ACC112 (cell line): ENCODE measurements around the gene PBXIP1.

ENCODE experiments used
- H2AFZ ChIP-seq: fragments of 200-600 bp; sonication (generic); one replicate; pipeline ENCODE4 v1.6.0; 2017; ENCODE audit warnings: antibody characterized with exemption, low read length; ENCODE audit not compliant: unreplicated experiment
- H3K27ac ChIP-seq: fragments of 200-600 bp; sonication (generic); 2 replicates; pipeline ENCODE4 v1.5.1; 2014; ENCODE audit warnings: low read depth, mild to moderate bottlenecking, antibody characterized with exemption, low read length, moderate library complexity
- H3K27me3 ChIP-seq: fragments of 200-600 bp; sonication (generic); 2 replicates; pipeline ENCODE4 v1.6.1; 2014; ENCODE audit warnings: mild to moderate bottlenecking, antibody characterized with exemption, low read length, moderate library complexity, mixed read lengths; ENCODE audit not compliant: insufficient read depth
- H3K36me3 ChIP-seq: fragments of 200-600 bp; sonication (generic); 2 replicates; pipeline ENCODE4 v1.6.1; 2016; ENCODE audit warnings: mild to moderate bottlenecking, antibody characterized with exemption, low read length, moderate library complexity, mixed read lengths; ENCODE audit not compliant: insufficient read depth
- H3K4me1 ChIP-seq: fragments of 200-600 bp; sonication (generic); one replicate; pipeline ENCODE4 v1.6.1; 2016; ENCODE audit warnings: low read length, mixed read lengths; ENCODE audit not compliant: insufficient read depth, unreplicated experiment, control insufficient read depth
- H3K4me3 ChIP-seq: fragments of 200-600 bp; sonication (generic); 2 replicates; pipeline ENCODE4 v1.5.1; 2014; ENCODE audit warnings: mild to moderate bottlenecking, low read depth, low read length
- H3K79me2 ChIP-seq: fragments of 200-600 bp; sonication (generic); one replicate; pipeline ENCODE4 v1.6.0; 2016; ENCODE audit warnings: low read length; ENCODE audit not compliant: control insufficient read depth, unreplicated experiment, insufficient read depth

The PBXIP1 gene

DNA sequence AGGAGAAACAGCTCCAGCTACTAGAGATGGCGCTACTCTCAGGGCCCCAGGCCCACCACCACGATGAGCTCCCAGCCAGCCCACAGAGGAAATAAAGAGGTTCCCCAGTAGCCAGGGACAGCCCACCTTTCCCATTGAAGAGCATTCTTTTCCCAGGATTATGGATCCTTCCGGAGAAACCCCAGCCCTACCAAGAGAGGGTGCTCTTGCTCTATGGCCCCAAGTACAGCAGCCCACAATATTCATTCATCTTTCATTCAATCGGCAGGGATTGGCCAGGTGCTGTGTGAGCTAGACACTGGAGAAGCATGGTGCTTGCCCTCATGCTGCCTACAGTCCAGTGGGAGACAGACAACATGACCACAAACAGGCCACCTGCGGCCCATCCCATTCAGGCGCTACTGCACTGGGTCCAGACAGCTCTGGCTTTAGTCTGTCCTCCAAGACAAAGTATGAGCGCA is 49.2 kb downstream of the PBXIP1 start:
- Histone ChIP-seq H3K36me3 (no peaks in the 10 kb centered on the region), H3K4me3 (no peak overlapping the region), H2AFZ (no peak overlapping the region), H3K27me3 (no peaks in the 10 kb centered on the region), H3K4me1 (no peaks in the 10 kb centered on the region), H3K27ac (no peak overlapping the region), H3K79me2 (no peaks in the 10 kb centered on the region)

DNA sequence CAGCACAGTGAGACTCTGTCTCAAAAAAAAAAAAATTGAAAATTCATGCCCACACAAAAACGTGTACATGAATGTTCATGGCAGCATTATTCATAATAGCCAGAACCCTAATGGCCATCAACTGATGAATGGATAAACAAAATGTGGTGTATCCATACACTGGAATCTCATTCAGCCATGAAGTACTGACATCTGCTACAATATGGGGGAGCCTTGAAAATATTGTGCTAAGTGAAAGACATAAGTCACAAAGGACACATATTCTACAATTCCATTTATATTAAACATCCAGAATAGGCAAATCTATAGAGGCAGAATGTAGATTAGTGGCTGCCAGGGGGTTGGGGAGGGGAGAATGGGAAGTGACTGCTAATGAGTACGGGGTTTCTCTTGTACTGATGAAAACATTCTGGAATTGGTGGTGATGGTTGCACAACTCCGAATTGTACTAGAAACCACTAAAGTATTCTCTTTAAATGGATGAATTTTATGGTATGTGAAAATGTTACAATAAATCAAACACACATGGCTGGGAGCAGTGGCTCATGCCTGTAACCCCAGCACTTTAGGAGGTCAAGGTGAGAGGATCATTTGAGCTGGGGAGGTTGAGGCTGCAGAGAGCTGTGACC is 52.8 kb downstream of the PBXIP1 start:
- Histone ChIP-seq H3K4me3 (no peak overlapping the region), H3K27ac (no peak overlapping the region), H2AFZ (no peak overlapping the region), H3K79me2 (no peaks in the 10 kb centered on the region), H3K27me3 (no peaks in the 10 kb centered on the region), H3K4me1 (no peaks in the 10 kb centered on the region), H3K36me3 (no peaks in the 10 kb centered on the region)

DNA sequence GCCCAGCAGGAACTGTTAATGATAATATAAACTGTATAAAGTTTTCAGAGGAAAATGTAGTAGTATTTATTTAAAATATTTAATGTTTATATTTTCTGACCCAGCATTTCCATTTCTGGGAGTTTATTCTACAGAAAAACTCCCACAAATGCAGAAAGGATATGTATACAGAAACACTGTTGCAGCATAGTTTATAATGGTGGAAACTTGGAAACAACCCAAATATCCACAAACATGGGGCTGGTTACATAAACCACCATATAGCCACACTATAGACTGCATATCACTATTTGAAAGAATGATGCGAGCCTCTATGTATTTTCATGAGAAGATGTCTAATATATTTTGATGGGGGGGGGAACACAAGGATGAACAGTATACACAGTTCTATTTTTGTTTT is 54.3 kb downstream of the PBXIP1 start:
- Histone ChIP-seq H3K27me3 (no peaks in the 10 kb centered on the region), H3K36me3 (no peaks in the 10 kb centered on the region), H3K79me2 (no peaks in the 10 kb centered on the region), H3K4me1 (no peaks in the 10 kb centered on the region), H3K4me3 (no peak overlapping the region), H3K27ac (no peak overlapping the region), H2AFZ (no peak overlapping the region)

DNA sequence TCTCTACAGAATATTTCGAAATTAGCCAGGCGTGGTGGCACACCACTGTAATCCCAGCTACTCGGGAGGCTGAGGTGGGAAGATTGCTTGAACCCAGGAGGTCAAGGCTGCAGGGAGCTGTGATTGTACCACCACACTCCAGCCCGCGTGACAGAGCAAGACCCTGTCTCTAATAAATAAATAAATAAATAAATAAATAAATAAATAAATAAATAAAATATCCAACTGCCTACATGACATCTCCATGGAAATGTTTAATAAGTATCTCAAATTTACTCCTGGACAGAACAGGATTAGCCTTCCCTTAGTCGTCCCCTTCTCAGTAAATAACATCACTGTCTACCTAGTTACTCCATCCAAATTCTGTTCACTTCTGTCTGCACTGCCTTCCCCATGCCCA is 56.9 kb downstream of the PBXIP1 start:
- H3K27me3 ChIP-seq = peaks cover 15% of the 10 kb centered on the region
- H3K79me2 ChIP-seq = no peaks in the 10 kb centered on the region
- no peak overlapping the region for H3K4me3 ChIP-seq
- no peaks in the 10 kb centered on the region for H3K4me1 ChIP-seq
- no peak overlapping the region for H3K27ac ChIP-seq
- no peak overlapping the region for H2AFZ ChIP-seq
- no peaks in the 10 kb centered on the region for H3K36me3 ChIP-seq

DNA sequence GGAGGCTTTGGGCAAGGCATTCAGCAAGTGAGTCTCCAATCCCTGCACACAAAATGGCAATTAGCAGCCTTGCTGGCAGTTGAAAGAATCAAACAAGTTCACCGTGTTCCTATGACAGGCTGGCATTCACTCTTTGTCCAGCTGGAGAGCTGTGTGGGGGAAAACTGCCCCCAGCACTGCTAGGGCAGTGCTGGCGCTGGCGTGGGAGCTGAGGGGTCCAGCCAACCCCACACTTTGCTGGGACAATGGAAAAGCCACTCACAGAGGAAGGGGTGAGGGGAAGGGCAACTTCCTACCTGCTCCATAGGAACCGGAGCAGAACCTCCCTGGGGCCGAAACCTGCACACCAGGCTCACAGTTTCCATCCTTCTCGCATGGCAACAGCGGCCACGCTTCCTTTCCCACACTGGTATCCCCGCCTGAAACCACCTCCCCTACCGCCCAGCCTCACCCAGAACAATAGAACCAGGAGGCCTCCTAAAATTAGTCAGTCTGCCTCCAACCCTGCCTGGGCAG is 59.1 kb downstream of the PBXIP1 start:
- Histone ChIP-seq H3K36me3 (no peaks in the 10 kb centered on the region), H3K27ac (no peak overlapping the region), H2AFZ (no peak overlapping the region), H3K4me1 (no peaks in the 10 kb centered on the region), H3K27me3 (peaks cover 15% of the 10 kb centered on the region), H3K79me2 (no peaks in the 10 kb centered on the region), H3K4me3 (no peak overlapping the region)

DNA sequence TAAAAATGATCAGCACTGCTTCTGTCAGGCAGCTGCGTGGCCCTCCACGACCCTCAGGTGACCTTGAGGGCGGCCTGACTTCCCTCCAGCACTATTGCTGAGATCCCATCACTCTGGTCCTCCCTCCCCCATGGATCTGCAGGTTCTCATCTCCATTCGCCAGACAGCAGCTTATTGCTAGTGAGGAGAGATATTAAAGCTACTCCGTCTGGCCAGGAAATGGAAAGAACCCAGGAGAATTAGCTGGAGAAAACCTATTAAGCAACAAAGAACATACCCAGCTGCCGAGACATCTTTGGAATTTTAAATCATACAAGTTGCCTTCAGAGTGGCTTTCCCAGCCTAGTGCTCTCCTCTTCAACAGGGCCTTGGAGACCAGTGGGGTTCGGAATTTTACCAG is 60.1 kb downstream of the PBXIP1 start:
- no peaks in the 10 kb centered on the region for H3K36me3 ChIP-seq
- H3K27ac ChIP-seq = no peak overlapping the region
- peaks cover 22% of the 10 kb centered on the region for H3K27me3 ChIP-seq
- H3K4me3 ChIP-seq = no peak overlapping the region
- H2AFZ ChIP-seq = no peak overlapping the region
- H3K4me1 ChIP-seq = no peaks in the 10 kb centered on the region
- no peaks in the 10 kb centered on the region for H3K79me2 ChIP-seq
